HG02870 (cell line): ENCODE data around the gene FLYWCH2.
"Not testable (repeated sequence)": the region's sequence is repeated elsewhere in the genome, so short reads cannot be mapped to it uniquely, and the experiment has no call there.

Experiments
- ATAC-seq: cut with Tn5 transposase; IDR thresholded peaks from one replicate; pipeline ENCODE4 v1.9.1; 2021; ENCODE audit warnings: mild to moderate bottlenecking, moderate library complexity; ENCODE audit not compliant: unreplicated experiment

FLYWCH2 gene

GRCh38 chr16:2937170-2937569 is 54.2 kb downstream of the FLYWCH2 start:
- ATAC-seq = no peak

- ATAC-seq = no peak
These were observed 55.2 kb downstream of the FLYWCH2 start for GRCh38 chr16:2938206-2938605.

GRCh38 chr16:2939968-2940367 is 57.0 kb downstream of the FLYWCH2 start:
- no peak for ATAC-seq

GRCh38 chr16:2942045-2942444 is 59.0 kb downstream of the FLYWCH2 start:
- ATAC-seq = no peak

- ATAC-seq = not testable (repeated sequence)
These were observed 60.7 kb downstream of the FLYWCH2 start for GRCh38 chr16:2943716-2944115.

- no peak for ATAC-seq
These were observed 63.6 kb downstream of the FLYWCH2 start for GRCh38 chr16:2946649-2947048.
